DMS 273 (cell line): ENCODE results near the gene ADAMTS13.
A peak's percentile ranks its signal among the peaks of the same experiment; 100 is the strongest.

Experiments used
- DNase-seq: peaks from one replicate; lab custom pipeline; 2025; ENCODE audit not compliant: unreplicated experiment; lab: John Stamatoyannopoulos, UW

Gene ADAMTS13

DNA sequence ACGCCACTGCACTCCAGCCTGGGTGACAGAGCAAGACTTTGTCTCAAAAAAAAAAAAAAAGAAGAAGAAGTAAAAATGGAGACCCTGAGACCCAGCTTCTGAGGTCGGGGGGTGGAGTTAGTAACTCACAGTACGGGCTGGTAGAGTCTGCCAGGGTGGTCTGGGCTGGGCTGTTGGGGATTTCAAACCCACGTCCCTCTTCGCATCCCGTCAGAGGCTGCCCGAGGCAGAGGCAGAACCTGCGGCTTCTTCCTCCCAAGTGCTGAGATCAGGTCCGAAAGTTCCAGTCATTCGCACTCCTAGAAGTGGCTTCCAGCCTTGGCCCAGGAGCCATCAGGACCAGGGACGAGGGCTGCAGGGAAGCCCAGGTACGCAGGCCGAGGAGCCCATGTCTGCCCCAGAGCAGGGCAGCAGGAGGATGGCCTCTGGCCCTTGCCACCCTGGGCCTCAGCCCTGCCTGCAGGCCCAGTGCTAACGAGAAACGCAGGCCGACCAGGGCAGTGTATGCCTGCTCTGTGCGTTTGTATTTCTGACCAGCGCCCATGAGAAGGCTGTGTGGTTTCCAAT lies 66.6 kb downstream of the ADAMTS13 start:
- DNase-seq: no peak

DNA sequence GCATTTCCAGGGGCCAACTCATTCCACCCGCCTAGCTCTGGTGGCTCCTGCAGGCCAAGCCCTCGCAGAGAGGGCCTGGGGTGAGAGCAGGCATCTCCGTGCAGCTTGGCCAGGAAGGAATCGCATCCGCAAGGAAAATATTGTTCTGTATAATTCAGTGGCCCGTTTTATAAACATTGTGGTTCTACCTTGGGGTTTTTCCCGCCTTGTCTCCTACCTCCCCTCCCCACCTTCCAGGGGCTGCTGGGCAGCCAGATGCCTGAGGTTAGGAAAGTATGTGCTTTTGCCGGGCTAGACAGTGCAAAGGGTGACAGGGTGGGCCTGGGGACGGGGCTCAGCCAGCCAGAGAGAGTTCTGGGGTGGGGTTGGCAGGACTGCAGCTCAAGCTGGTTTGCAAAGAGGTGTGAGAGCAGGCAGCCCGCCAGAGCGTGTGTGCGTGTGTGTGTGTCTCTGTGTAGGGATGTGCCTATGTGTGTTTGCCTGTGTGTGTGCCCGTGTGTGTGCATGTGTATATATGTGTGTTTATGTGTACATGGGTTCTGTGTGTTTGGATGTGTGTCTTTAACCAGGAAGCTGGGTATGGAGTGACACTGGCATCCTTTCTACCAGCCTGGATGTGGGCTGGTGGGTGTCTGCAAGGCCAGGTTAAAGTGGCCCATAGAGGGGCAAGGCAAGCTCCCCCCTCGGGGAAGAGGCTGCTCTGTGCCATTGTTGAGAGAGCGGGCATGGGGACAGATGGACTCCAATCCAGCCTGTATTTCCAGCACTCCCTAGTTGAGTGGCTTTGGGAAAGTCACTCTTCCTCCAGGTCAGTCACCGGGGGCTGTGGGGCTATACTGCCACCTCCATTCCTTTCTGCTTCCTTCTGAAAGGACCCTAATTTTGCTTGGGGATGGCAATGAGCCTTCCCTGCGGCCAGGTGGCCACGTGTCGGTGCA lies 67.4 kb downstream of the ADAMTS13 start:
- no peak for DNase-seq

DNA sequence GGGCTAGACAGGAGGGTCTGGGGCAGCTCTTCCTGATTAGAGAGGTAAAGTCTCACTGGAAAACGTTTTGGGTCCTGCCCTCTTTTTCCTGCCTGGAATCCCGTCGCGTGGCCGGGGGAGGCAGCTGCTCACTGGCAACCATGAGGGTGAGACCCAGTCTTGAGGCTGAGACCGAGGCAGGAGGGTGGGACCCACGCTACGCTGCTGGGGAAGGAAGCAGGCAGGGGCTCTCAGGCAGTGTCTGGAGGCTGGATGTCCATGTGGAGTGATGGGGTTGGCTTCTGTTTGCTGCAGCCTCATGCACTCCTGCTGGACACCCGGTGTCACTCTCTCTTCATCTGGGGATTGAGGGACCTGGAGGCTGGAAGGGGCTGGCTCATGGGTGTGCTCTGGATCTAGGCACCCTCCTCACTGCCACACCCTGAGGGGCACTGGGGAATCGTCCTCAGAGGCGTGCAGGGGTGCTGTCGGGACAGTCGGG lies 68.1 kb downstream of the ADAMTS13 start:
- DNase-seq: no peak

DNA sequence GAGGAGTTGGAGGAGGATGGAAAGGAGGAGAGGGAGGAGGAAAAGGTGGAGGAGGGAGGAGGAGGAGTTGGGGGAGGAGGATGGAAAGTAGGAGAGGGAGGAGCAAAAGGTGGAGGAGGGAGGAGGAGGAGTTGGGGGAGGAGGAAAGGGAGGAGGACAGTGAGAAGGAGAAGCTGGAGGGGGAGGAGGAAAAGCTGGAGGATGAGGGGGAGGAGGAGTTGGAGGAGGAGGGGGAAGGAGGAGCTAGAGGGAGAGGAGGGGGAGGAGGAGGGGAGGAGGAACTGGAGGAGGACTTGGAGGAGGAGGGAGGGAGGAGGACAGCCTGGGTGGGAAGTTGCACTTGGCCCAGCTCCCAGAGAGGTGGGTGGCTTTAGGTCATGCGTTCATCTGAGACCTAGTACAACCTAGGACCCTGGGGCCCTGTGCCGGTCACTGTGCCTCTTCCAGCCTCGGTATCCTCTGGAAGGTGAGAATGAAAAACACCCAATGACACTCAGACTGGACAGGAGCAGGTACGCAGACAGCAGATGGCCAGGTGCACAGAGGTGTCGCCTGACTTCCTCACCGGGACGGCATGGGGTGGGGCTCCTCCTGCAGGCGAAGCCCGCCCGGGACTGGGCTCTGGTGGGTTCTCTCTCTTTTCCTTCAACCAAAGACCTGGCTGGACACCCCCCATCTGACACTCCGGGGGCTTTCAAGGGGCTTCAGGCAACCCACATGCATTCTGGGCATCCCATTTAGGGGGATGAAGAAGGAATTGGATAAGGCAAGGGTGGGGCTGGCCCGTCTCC lies 68.9 kb downstream of the ADAMTS13 start:
- DNase-seq: no peak

DNA sequence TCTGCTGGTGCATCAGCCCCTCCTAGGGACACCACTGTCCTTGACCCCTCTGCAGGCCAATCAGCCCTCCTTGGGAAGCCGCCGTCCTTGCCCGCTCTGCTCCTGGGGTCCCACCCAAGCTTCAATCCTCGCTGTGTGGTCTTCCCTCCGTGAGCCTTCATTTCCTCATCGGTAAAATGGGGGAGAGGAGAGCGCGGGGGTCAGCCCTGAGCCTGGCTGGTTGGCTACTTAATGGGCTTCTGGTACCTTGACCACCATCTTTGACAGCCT lies 69.4 kb downstream of the ADAMTS13 start:
- no peak for DNase-seq

DNA sequence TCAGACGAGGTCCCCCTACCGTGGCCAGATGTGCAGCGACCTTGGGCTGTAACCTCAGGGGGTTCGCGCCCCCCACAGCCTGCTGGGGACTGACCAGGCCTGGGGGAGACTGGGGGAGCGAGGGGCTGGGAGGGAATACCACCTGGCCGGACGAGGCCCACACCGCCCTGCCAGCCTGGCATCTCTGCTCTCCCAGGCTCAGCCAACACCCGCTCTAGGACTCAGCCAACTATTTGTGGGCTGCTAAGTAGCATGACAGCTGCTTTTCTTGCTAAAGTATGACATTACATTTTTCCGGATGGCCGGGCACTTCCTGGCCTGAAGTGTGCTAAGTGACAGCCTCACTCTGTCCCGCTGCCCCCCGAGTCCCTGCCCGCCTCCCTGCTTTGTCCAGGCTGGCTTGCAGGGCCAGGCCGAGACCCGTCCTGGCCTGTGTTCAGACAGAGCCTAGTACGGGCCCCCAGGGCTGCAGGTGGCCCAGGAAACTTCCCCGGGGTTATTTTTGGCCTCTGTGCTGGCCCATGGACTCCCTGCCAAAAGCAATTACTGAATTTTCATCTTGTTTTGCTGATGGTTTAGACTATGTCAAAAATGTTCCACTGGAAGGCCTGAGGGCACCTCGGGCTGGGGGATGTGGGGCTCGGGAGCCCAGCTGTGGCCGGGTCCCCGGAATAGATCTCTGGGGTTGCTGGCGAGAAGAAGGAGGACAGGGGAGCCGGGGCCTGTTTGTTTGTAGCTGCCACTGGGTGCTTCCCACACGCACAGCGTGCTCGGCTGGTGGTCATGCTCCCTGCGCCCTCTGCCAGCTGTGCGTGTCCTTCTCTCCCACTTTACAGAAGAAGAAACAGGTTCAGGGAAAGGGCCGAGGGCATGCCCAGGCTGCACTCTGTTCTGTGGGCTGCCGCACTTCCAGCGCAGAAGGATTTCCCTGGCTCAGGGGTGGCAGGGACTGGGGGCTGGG lies 70.2 kb downstream of the ADAMTS13 start:
- peak; percentile 73 for DNase-seq

DNA sequence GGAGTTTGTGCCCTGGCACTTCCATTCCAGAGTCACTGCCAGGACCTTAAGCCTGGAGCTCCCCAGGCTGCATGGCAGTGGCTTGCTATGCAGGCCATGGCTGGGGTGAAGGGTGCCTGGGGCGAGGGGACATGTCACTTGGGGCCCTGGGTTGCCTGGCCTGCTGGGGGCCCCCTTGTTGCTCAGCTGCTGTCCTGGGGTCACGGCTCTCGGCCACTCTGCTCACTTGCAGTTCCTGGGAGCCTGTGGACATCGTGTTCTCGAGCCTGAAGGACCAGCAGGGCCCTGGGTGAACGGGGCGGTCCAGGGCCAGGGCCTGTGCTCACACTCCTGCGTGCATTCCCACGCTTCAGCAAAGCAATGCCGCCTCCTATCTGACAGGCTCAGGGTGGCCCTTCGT lies 71.3 kb downstream of the ADAMTS13 start:
- no peak for DNase-seq

DNA sequence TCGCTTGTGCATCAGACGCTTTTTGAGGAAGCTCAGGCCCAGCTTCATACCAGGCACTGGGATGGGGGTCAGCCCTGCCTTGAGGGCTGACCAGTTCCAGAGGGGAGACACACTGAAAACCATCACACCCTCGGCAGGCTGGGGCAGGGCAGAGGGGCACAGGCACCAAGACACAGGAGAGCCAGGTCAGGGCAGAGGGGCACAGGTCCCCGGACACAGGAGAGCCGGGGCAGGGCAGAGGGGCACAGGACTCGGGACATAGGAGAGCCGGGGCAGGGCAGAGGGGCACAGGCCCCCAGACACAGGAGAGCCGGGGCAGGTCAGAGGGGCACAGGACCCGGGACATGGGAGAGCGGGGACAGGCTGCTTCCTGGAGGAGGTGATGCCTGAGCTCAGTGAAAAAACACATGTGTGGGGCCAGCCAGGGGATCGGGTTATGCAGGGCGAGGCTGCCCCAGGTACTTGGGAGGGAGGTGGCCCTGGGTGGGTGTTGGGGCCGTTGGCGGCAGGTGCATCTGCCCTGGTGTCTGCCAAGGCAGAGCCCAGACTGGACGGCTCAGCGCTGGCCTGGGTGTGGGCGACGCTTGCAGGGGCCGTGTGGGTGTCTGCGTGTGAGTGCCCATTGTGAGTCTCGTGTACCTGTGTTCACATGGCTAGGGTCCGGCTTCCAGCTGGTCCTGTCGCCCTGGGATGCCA lies 71.8 kb downstream of the ADAMTS13 start:
- DNase-seq: no peak

DNA sequence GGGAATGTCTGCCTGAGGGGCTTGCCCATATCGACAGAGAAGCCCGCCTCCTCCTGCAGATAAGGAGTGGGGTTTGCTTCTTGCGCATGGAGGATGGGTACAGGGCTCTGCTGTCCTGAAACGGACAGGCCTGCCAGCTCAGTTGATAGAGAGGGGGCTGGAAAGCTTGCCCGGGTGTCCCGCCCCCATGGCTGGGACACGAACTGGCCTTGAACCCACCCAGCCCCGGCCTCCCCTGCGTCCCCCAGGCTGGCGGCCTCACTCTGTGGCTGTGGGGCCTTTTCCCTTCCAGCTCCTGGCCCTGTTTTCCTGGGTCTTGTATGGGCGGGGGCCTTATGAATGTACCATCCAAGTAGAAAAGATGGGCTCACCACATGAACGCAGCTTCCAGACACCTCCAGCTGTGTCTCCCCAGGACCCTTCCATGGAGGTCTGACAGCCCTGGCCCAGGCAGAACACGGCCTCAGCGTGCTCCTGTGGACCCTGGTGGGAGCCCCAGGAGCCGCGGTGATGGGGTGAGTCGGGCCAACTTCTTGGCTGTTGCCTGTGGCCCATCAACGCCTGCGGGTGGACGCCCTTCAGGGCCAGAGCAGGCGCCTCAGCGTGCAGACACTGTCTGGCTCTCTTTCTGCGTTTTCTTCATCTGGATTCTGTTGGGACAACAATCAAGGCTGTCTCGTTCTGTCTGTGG lies 72.6 kb downstream of the ADAMTS13 start:
- no peak for DNase-seq

DNA sequence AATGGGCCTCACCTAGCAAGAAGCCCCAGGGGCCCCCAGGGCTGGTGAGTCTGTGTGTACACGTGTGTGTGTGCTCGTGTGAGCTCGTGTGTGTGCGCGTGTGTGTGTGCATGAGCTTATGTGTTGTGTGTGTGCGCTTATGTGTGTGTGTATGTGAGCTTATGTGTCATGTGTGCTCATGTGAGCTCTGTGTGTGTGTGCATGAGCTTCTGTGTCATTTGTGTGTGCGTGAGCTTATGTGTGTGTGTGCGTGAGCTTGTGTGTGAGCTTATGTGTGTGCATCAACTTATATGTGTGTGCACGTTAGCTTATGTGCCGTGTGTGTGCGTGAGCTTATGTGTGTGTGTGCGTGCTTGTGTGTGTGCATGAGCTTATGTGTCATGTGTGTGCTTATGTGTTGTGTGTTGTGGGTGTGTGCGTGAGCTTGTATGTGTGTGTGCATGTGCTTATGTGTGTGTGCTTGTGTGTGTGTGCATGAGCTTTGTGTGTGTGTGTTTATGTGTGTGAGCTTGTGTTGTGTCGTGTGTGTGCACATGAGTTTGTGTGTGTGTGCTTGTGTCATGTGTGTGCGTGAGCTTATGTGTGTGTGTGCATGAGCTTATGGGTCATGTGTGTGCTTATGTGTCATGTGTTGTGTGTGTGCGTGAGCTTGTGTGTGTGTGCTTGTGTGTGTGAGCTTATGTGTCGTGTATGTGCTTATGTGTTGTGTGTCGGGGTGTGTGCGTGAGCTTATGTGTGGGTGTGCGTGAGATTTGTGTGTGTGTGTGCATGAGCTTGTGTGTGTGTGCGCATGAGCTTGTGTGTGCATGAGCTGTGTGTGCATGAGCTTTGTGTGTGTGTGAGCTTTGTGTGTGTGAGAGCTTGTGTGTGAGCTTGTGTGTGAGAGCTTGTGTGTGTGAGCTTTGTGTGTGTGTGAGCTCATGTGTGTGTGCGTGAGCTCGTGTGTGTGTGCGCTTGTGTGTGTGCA lies 73.4 kb downstream of the ADAMTS13 start:
- DNase-seq: no peak

DNA sequence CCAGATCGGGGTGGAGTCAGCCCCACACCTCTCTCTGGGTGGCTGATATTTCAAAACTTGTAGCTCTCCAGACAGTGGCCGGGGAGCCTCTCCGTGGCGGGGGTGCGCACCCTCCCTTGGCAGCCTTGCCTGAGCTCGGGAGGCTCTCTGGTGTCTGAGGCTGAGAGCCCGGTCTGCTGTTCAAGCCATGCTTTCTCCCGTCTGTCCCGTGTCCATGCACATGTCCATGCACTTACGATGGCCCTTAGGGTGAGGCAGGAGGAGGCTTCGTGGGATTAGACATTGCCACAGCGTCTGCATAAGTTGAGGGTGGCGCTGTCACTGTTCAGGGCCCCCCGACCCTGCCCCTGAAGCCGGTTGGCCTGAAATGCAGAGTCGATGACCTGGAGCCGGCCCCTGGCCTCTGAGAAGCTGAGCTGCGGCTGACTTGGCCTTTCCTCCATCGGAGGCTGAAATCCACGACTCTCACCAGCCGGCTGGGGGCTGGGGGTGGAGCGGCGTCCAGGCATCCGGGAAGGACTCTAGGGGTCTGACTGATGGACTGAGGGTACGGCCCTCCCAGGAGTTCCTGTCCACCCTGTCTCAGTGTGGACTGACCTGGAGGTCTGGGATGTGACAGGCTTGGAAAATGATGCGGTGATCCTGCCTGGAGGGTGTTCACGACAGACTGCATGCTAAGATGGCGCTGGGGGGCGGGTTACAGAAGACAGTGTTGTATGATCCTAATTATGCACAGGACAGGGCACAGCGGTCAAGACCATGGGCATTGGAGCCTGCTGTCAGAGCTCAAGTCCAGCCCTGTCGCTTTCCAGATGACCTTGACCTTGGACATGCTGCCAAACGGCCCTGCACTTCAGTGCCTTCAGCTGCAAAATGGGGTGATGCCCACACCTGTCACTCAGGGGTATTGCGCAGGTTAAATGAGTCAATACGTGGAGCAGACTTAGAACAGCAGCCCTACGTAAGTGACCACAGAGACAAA lies 75.0 kb downstream of the ADAMTS13 start:
- DNase-seq: no peak

DNA sequence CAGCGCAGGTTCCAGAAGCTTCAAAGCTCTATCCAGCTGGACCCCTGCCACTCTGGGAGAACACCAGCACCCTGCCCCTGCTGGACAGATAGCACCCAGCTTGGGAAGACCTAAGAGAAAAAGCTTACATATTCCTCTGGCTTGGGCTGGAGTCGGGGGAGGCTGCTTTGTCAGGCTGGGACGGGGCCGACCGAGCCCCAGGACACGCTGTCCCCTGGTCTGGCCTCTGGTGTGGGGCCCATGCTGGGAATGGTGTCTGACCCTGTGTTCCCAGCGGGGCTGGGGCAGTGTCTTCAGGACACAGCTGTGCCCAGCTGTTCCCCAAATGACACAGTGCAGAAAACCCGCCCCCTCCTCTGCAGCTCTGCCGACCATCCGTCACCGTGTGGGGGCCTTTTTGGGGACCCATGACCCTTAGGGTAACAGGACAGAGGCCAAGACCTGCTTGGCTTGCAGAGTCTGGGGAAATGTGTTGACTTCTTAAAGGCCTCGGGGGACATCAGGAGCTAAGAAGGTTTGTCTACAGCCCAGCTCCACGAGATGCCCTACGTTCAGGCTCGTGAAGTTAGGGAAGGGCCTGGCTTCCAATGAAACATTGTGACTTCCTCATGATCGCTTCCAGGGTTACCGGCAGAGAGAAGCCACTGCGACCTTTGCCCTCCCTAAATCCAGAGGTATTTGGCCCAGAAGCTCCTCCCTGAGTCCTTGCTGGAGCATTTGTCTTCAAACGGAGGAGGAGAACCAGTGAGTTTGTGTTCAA lies 77.1 kb downstream of the ADAMTS13 start:
- no peak for DNase-seq

DNA sequence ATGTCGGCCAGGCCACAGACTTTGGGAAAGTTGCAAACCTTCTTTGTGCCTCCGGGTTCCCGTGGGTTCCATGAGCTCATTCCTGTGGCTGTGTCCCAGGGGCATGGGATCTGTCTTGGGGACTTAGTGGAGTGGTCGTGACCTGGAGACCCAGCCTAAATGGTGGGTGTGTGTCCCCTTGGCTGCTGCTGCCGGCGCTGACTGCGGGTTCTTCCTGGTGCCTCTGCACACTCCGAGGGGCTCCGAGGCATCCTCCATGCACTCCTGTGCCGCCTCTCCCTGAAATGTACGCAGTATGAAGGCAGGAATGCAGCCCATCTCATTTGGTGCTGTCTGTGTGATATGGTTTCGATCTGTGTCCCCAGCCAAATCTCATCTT lies 77.7 kb downstream of the ADAMTS13 start:
- no peak for DNase-seq

DNA sequence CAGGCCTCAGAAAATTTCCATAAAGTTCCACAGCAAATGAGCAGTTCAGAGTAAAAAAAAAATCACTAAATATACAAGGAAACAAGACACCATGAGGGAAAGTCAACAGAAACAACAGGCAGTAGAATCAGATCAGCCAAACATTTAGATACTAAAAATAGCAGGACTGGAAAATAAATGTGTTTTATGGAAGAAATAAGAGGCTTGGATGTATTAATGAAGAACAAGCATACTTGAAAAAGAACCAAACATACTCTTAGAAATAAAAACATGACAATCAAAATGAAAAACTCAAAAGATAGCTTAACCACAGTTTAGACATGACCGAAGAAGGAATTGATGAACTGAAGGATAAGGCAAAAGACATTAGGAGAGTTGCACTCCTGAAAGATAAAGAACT lies 79.9 kb downstream of the ADAMTS13 start:
- DNase-seq: no peak

DNA sequence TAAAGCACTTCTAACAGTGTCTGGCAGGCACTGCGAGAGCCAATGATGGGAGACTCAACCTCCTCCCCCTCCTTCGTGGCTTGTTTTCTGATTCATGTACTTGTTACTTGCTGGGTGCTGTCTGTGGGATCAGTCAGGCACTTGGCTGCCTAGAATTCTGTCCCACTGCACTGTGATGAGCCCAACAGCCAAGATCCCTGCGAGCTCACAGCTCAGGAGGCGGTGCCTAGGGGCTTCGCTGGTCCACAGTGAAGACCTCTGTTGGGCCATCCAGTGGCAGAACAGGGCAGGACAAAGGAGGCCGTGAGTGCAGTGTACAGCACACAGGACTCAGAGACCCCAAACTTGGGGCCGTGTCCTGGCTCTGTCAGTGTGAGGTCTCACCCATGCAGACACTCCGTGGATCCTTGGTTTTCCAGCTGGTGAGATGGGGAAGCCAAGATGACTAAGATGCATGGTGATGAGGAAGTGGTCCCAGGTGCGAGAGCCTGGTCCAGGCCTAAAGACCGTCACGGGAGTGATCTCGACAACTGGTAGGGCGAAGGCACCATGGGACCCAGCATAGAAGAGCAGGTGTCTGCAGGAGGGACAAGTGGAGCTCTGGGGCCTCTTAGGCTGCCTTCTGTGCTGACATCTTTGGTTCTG lies 83.1 kb downstream of the ADAMTS13 start:
- no peak for DNase-seq
